Vagina (tissue), 2 donors: ENCODE measurements around the gene DENND1A. TPM values are rescaled to one million over a fixed set of nuclear protein-coding genes. Genes with fewer than 3 reads are reported as not detected.

Experiments
- DNase-seq, 2 donors: peaks; one replicate each; pipeline ENCODE4 v3.0.0-alpha.2; 2017; ENCODE audit errors: extremely low spot score in 2 of 2
- H3K27ac ChIP-seq: fragments of 200-600 bp; sonication (generic); one replicate; pipeline ENCODE4 v1.5.1; 2019
- H3K27me3 ChIP-seq: fragments of 200-600 bp; sonication (generic); one replicate; pipeline ENCODE4 v1.5.1; 2019
- H3K36me3 ChIP-seq, 2 donors: fragments of 200-600 bp; sonication (generic); one replicate each; pipeline ENCODE4 v1.5.1; 2017 to 2019
- H3K4me1 ChIP-seq: fragments of 200-600 bp; sonication (generic); one replicate; pipeline ENCODE4 v1.5.1; 2019
- H3K4me3 ChIP-seq, 2 donors: fragments of 200-600 bp; sonication (generic); 1 replicate in 1 of 2; 2 replicates in 1 of 2; pipeline ENCODE4 v1.5.1; 2016 to 2019
- H3K9me3 ChIP-seq: fragments of 200-600 bp; sonication (generic); one replicate; pipeline ENCODE4 v1.5.1; 2019
- POLR2A ChIP-seq, 2 donors: fragments of 450-650 bp; IDR thresholded peaks; one replicate each; pipeline ENCODE4 v1.6.1; 2017; ENCODE audit warnings: antibody characterized with exemption in 2 of 2, mild to moderate bottlenecking in 2 of 2, moderate library complexity in 2 of 2
- POLR2AphosphoS5 ChIP-seq, 2 donors: sonication (generic); formaldehyde crosslinking; IDR thresholded peaks; one replicate each; pipeline ENCODE4 v1.9.0; 2017; ENCODE audit warnings: antibody characterized with exemption in 2 of 2, mild to moderate bottlenecking in 2 of 2, low read depth in 1 of 2; ENCODE audit not compliant: insufficient read depth in 1 of 2
- intact Hi-C: fragments of 100-400 bp; cut with DNase I; formaldehyde crosslinking; loops from one replicate; pipeline ENCODE4 v1.15.1; 2023
- total RNA-seq: library from RNA; depleted of rRNA; stranded (reverse); fragments of >200 nt; gene quantifications from one replicate; pipeline ENCODE4 v1.2.3, GENCODE V29; 2016
- TF ChIP-seq, protein P1 (sequence below), 3 experiments: fragments of 450-650 bp in 2 of 3; fragments of 200-600 bp in 1 of 3; sonication (generic) in 1 of 3; IDR thresholded peaks; one replicate each; pipeline ENCODE4 v1.5.1; 2017 to 2019; ENCODE audit warnings: antibody characterized with exemption in 3 of 3, mild to moderate bottlenecking in 2 of 3, moderate library complexity in 2 of 3

DENND1A gene
- total RNA-seq, 1 donor from 2014 or later, result 20.4 TPM

DNA sequence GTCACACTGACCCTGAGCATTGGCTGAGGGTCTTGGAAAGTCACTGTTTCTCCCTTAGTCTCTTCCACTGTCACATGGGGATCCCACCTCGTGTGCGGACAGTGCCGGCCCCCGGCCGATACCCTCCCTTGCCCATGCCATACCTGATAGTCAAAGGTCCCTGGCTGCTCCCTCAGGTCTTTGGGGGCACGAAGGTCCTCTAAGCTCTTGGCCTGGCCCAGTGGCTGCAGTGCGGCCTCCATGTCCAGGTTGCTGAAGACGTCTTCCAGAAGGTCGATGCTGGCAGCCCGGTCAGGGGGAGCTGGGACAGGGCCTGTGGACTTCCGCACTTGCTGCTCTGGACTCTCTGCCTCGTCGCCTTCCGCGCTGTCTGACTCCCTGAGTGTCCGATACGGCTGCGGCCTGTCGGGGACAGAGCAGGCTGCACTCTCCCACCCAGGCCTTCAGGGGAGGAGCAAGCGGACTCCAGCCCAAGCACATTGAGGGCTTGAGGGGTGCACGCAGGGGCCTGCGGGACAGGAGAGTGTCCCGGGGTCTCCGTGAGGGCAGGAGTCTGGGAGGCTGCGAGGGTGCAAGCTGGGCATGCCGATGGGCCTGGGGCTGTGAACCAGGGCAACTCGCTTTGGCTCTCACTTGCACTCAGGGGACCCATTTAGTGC lies 546.3 kb downstream of the DENND1A start:
- no peaks in the 10 kb centered on the region for H3K27me3 ChIP-seq
- no peak overlapping the region for H3K27ac ChIP-seq
- TF ChIP-seq POLR2AphosphoS5 (IDR thresholded peaks at IDR 0.05; ENCODE audit: insufficient read depth in 1 of 2, low read depth in 1 of 2), result no peak
- TF ChIP-seq POLR2A (IDR thresholded peaks at IDR 0.05), result no peak
- TF ChIP-seq, protein P1, sequence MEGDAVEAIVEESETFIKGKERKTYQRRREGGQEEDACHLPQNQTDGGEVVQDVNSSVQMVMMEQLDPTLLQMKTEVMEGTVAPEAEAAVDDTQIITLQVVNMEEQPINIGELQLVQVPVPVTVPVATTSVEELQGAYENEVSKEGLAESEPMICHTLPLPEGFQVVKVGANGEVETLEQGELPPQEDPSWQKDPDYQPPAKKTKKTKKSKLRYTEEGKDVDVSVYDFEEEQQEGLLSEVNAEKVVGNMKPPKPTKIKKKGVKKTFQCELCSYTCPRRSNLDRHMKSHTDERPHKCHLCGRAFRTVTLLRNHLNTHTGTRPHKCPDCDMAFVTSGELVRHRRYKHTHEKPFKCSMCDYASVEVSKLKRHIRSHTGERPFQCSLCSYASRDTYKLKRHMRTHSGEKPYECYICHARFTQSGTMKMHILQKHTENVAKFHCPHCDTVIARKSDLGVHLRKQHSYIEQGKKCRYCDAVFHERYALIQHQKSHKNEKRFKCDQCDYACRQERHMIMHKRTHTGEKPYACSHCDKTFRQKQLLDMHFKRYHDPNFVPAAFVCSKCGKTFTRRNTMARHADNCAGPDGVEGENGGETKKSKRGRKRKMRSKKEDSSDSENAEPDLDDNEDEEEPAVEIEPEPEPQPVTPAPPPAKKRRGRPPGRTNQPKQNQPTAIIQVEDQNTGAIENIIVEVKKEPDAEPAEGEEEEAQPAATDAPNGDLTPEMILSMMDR (IDR thresholded peaks at IDR 0.05), result no peak
- no peaks in the 10 kb centered on the region for H3K9me3 ChIP-seq
- DNase-seq, result no peak
- peaks cover 0 to 9% of the 10 kb centered on the region in 2 donors for H3K36me3 ChIP-seq
- no peaks in the 10 kb centered on the region for H3K4me1 ChIP-seq
- intact Hi-C loops, result no loop called here
- no peak overlapping the region for H3K4me3 ChIP-seq

DNA sequence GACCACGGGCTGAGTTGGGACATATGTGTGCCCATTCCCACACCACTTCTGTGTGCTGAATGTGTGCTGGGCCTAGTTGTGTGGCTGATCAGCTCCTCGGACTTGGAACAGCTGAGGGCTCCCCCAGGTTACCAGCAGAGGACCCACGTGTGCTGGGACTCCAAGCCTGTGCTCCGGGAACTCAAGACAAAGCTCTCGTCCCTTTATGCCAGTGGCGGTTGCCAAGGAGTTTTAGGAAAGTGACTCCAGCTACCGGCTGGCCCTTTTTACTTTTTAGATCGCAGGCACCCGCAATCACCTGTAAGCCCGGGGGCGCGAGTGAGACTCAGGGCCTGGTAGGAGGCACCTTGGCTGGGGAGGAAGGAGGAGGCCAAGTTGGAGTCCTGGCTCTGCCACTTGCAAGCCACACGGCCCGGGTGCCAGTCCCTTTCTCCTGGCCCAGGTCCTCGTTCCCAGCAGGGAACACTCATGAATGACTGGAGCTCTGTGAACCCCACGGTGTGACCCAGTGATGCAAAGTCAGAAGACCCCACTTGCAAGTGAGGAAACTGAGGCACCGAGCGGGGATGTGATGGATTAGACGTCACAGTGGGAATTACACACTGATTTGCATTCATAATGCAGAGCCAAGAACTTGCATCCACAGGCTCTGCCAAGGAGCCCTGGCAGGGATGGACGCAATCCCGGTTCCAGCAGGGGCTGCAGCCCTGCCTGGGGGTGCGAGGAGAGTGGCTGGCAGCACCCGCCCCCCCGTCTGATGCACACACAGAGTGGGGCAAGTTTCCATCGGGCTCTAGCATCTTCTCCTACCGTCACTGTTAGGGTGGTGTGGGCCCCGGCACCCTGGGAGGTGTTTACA lies 547.0 kb downstream of the DENND1A start:
- no peak overlapping the region for H3K27ac ChIP-seq
- no peaks in the 10 kb centered on the region for H3K9me3 ChIP-seq
- TF ChIP-seq POLR2A (IDR thresholded peaks at IDR 0.05), result no peak
- TF ChIP-seq, protein P1 (IDR thresholded peaks at IDR 0.05), result no peak
- no peak for TF ChIP-seq POLR2AphosphoS5 (IDR thresholded peaks at IDR 0.05; ENCODE audit: insufficient read depth in 1 of 2, low read depth in 1 of 2)
- peaks cover 0 to 9% of the 10 kb centered on the region in 2 donors for H3K36me3 ChIP-seq
- no peak for DNase-seq
- H3K4me1 ChIP-seq, result no peaks in the 10 kb centered on the region
- intact Hi-C loops, result no loop called here
- H3K4me3 ChIP-seq, result no peak overlapping the region
- no peaks in the 10 kb centered on the region for H3K27me3 ChIP-seq

DNA sequence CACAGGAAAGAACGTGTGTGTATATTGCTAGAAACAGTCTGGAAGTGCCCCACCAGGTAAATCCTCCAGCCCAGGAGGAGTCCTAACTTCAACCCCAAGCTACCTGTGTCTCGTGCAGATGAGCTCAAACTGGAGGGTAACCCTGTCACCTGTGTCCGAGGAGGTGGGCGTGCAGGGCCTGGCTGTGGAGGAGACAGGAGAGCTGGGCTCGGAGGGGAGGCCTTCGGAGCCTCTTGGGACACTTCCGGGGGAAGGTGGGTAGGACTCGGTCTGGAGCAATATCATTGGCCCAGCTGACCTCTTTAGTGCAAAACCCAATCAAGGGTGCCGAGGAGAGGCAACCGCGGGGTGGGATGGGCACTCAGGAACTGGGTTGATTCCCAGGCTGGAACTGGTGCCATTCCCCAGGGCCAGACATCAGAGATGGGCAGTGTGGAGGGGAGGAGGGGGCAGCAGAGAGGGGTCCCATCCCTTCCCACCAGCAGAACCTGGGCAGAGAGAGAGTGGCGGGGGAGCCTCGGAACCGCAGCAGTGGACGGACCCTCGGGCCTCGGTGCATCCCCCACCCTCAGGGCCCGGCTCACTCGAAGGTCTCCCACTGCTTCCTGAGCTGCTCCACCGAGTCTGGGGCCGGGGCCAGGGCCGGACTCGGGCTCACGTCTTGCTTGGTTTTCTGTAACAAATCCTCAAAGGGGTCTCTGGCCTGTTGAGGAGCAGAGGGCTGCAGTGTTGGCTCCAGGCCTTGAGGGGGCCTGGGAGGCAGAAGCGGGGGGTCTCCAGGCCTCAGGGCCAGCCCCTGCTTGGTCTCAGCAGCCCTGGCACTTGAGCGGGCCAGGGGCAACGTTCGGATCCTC lies 548.8 kb downstream of the DENND1A start:
- H3K36me3 ChIP-seq, result peaks cover 0 to 9% of the 10 kb centered on the region in 2 donors
- intact Hi-C loops, result no loop called here
- no peaks in the 10 kb centered on the region for H3K27me3 ChIP-seq
- TF ChIP-seq POLR2A (IDR thresholded peaks at IDR 0.05) (no peak), POLR2AphosphoS5 (IDR thresholded peaks at IDR 0.05; ENCODE audit: insufficient read depth in 1 of 2, low read depth in 1 of 2) (no peak)
- TF ChIP-seq, protein P1 (IDR thresholded peaks at IDR 0.05), result no peak
- no peak overlapping the region for H3K27ac ChIP-seq
- no peaks in the 10 kb centered on the region for H3K9me3 ChIP-seq
- H3K4me1 ChIP-seq, result peaks cover 4% of the 10 kb centered on the region
- no peak overlapping the region for H3K4me3 ChIP-seq
- no peak for DNase-seq

DNA sequence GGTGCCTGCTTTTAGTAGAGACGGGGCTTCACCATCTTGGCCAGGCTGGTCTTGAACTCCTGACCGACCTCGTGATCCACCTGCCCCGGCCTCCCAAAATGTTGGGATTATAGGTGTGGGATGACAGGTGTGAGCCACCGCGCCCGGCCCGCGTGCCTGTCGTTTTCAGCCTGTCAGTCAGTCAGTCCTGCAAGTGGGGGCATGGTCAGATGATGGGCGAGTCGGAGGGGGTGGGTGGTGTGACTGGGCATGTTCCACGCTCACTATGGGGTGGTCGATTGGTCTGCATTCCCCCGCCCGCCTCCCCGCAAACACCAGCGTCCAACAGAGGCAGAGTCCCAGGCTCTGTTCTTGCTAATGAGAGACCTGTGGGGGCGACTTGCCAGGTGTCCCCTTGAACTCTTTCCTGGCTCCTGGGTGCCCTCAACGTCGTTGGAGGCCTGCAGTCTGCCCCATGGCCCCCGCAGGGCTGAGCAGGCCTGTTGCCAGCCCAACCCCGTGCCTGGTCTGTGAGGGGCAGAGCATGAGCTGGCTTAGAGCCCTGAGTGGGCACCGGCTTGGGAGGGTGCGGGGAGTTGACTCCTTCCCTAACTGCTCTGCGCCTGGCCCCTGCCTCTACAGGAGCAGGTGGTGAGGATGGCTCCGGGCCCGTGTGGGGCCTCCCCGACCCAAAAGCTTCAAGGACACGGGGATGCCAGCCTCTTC lies 550.8 kb downstream of the DENND1A start:
- Histone ChIP-seq H3K9me3 (no peaks in the 10 kb centered on the region), H3K27ac (no peak overlapping the region), H3K36me3 (peaks cover 0 to 9% of the 10 kb centered on the region in 2 donors), H3K27me3 (no peaks in the 10 kb centered on the region), H3K4me3 (no peak overlapping the region), H3K4me1 (peaks cover 14% of the 10 kb centered on the region)
- intact Hi-C loops, result no loop called here
- TF ChIP-seq POLR2AphosphoS5 (IDR thresholded peaks at IDR 0.05; ENCODE audit: insufficient read depth in 1 of 2, low read depth in 1 of 2) (no peak), POLR2A (IDR thresholded peaks at IDR 0.05) (no peak)
- TF ChIP-seq, protein P1 (IDR thresholded peaks at IDR 0.05), result no peak
- no peak for DNase-seq
